HG03457 (cell line): Measurements from ENCODE around the gene RFTN1.

ENCODE experiments used
- ATAC-seq: cut with Tn5 transposase; IDR thresholded peaks from one replicate; pipeline ENCODE4 v1.9.1; 2021; ENCODE audit warnings: moderate number of reproducible peaks; ENCODE audit not compliant: unreplicated experiment

The RFTN1 gene

GRCh38 chr3:16365491-16366128 is 147.9 kb downstream of the RFTN1 start:
- ATAC-seq: no peak

- ATAC-seq: no peak
Measured at GRCh38 chr3:16364963-16365362, 148.5 kb downstream of the RFTN1 start.

GRCh38 chr3:16364323-16364722 is 149.2 kb downstream of the RFTN1 start:
- no peak for ATAC-seq

- no peak for ATAC-seq
Measured at GRCh38 chr3:16363636-16364035, 149.9 kb downstream of the RFTN1 start.

GRCh38 chr3:16362770-16363169 is 150.7 kb downstream of the RFTN1 start:
- ATAC-seq: no peak

GRCh38 chr3:16361087-16361486 is 152.4 kb downstream of the RFTN1 start:
- ATAC-seq: no peak

- ATAC-seq: no peak
Measured at GRCh38 chr3:16359331-16359730, 154.2 kb downstream of the RFTN1 start.

GRCh38 chr3:16358336-16358735 is 155.2 kb downstream of the RFTN1 start:
- no peak for ATAC-seq

- ATAC-seq: no peak
Measured at GRCh38 chr3:16357186-16358121, 156.0 kb downstream of the RFTN1 start.

- ATAC-seq: no peak
Measured at GRCh38 chr3:16355828-16356227, 157.7 kb downstream of the RFTN1 start.

GRCh38 chr3:16354291-16354690 is 159.2 kb downstream of the RFTN1 start:
- ATAC-seq: no peak

GRCh38 chr3:16352428-16352827 is 161.1 kb downstream of the RFTN1 start:
- no peak for ATAC-seq

GRCh38 chr3:16350597-16351318 is 162.7 kb downstream of the RFTN1 start:
- ATAC-seq: no peak

GRCh38 chr3:16349986-16350596 is 163.4 kb downstream of the RFTN1 start:
- ATAC-seq: no peak

GRCh38 chr3:16347548-16347947 is 166.0 kb downstream of the RFTN1 start:
- no peak for ATAC-seq

- no peak for ATAC-seq
Measured at GRCh38 chr3:16346413-16347081, 167.0 kb downstream of the RFTN1 start.

GRCh38 chr3:16343101-16343500 is 170.4 kb downstream of the RFTN1 start:
- no peak for ATAC-seq

GRCh38 chr3:16338999-16339398 is 174.5 kb downstream of the RFTN1 start:
- ATAC-seq: no peak

GRCh38 chr3:16337856-16338540 is 175.5 kb downstream of the RFTN1 start:
- ATAC-seq: peak; percentile 83

GRCh38 chr3:16336825-16337224 is 176.7 kb downstream of the RFTN1 start:
- ATAC-seq: no peak
